HepG2 (cell line): ENCODE data around the gene HMG20B. TPM values are rescaled to one million over a fixed set of nuclear protein-coding genes. Genes with fewer than 3 reads are reported as not detected.

Experiments
- ATAC-seq: fragments of 200-7000 bp; cut with Tn5 transposase; 3 replicates; pipeline ENCODE4 v1.9.1; 2020; ENCODE audit warnings: mild to moderate bottlenecking, moderate library complexity
- BruUV-seq: library from RNA; stranded (reverse); fragments of 400-500 nt; replicated peaks from 2 replicates; lab custom pipeline; 2021; lab: Mats Ljungman, UMichigan
- CTCF ChIA-PET: fragments of 300-600 bp; formaldehyde crosslinking; extraction: SDS; loops from one replicate; lab custom pipeline; 2021; ENCODE audit warnings: low total read pairs, inconsistent platforms, low intra/inter-chr PET ratio; lab: Yijun Ruan, JAX
- POLR2A ChIA-PET: fragments of 350-600 bp; sonication (Branson Sonifier 250); formaldehyde crosslinking; loops from one replicate; lab custom pipeline; 2020; ENCODE audit warnings: antibody characterized with exemption, inconsistent platforms; lab: Yijun Ruan, JAX
- DNase-seq: peaks from one replicate; pipeline ENCODE4 v3.0.0-alpha.2; 2015; ENCODE audit warnings: low spot score
- FAIRE-seq: peaks from 3 replicates; lab custom pipeline; 2011; peaks lifted over from hg19 to GRCh38; lab: Jason Lieb, UNC
- H2AFZ ChIP-seq: one replicate; pipeline ENCODE4 v1.6.1; 2011; ENCODE audit warnings: low read length, inconsistent platforms
- H3K27ac ChIP-seq: fragments of 300-600 bp; 3 replicates; pipeline ENCODE4 v1.8.0; 2011; ENCODE audit warnings: mixed run types, mild to moderate bottlenecking, mixed read lengths, low read length, inconsistent platforms; ENCODE audit not compliant: insufficient read depth; ENCODE audit errors: extremely low read length
- H3K27me3 ChIP-seq, 2 experiments: fragments of 200-600 bp in 1 of 2; 2 replicates in 1 of 2; 3 replicates in 1 of 2; pipeline versions ENCODE4 v1.6.0 to v1.8.0; 2011; ENCODE audit warnings: low read length in 2 of 2, mild to moderate bottlenecking in 2 of 2, moderate library complexity in 2 of 2, inconsistent platforms in 1 of 2; ENCODE audit not compliant: insufficient read depth in 2 of 2, control insufficient read depth in 1 of 2
- H3K36me3 ChIP-seq, 2 experiments: fragments of 200-600 bp in 1 of 2; replicated peaks in 1 of 2; 2 replicates in 1 of 2; 3 replicates in 1 of 2; pipeline versions ENCODE4 v1.5.1 to v1.8.0; 2011; ENCODE audit warnings: low read length in 2 of 2, inconsistent platforms in 1 of 2; ENCODE audit not compliant: insufficient read depth in 2 of 2, control insufficient read depth in 1 of 2
- H3K4me1 ChIP-seq: 2 replicates; pipeline ENCODE4 v1.5.1; 2012; ENCODE audit warnings: low read length, inconsistent platforms; ENCODE audit not compliant: insufficient read depth
- H3K4me2 ChIP-seq: 2 replicates; pipeline ENCODE4 v1.6.0; 2011; ENCODE audit warnings: low read depth, low read length, inconsistent platforms
- H3K4me3 ChIP-seq, 3 experiments: fragments of 200-600 bp in 1 of 3; sonication (generic), shearing (Covaris generic) in 1 of 3; replicated peaks in 1 of 3; 2 replicates each; pipeline ENCODE4 v1.5.1; 2011 to 2016; ENCODE audit warnings: low read length in 3 of 3, inconsistent platforms in 2 of 3, low read depth in 2 of 3, mild to moderate bottlenecking in 2 of 3, control low read depth in 1 of 3, mixed read lengths in 1 of 3; ENCODE audit not compliant: insufficient read depth in 1 of 3
- H3K79me2 ChIP-seq: one replicate; pipeline ENCODE4 v1.6.1; 2011; ENCODE audit warnings: low read length, inconsistent platforms; ENCODE audit not compliant: insufficient read depth
- H3K9ac ChIP-seq: 2 replicates; pipeline ENCODE4 v1.6.0; 2011; ENCODE audit warnings: mild to moderate bottlenecking, low read depth, low read length, inconsistent platforms; ENCODE audit not compliant: insufficient read depth
- H3K9me3 ChIP-seq: 2 replicates; pipeline ENCODE4 v1.5.1; 2012; ENCODE audit warnings: mild to moderate bottlenecking, low read length
- H4K20me1 ChIP-seq: 2 replicates; pipeline ENCODE4 v1.6.0; 2011; ENCODE audit warnings: inconsistent platforms, mild to moderate bottlenecking, low read length, moderate library complexity; ENCODE audit not compliant: insufficient read depth
- CENPBD1 ChIP-seq: sonication (generic); formaldehyde crosslinking; IDR thresholded peaks from 2 replicates; pipeline ENCODE4 v1.8.0; 2022; ENCODE audit warnings: missing genetic modification reagents, low read depth, mild to moderate bottlenecking, borderline replicate concordance
- CHCHD3 ChIP-seq: sonication (generic); formaldehyde crosslinking; IDR thresholded peaks from 2 replicates; pipeline ENCODE4 v1.8.0; 2022; ENCODE audit warnings: mild to moderate bottlenecking, missing genetic modification reagents, moderate library complexity
- GPN1 ChIP-seq: sonication (generic); formaldehyde crosslinking; IDR thresholded peaks from 2 replicates; pipeline ENCODE4 v1.5.1; 2020; ENCODE audit warnings: missing genetic modification reagents, borderline replicate concordance
- HDAC1 ChIP-seq: sonication (generic); formaldehyde crosslinking; IDR thresholded peaks from 2 replicates; pipeline ENCODE4 v1.5.1; 2020; ENCODE audit warnings: mild to moderate bottlenecking, missing genetic modification reagents
- HINFP ChIP-seq: sonication (generic); formaldehyde crosslinking; IDR thresholded peaks from 2 replicates; pipeline ENCODE4 v1.4.0; 2020; ENCODE audit warnings: low read depth, mild to moderate bottlenecking, missing genetic modification reagents
- HMGXB3 ChIP-seq: sonication (generic); formaldehyde crosslinking; IDR thresholded peaks from 2 replicates; pipeline ENCODE4 v1.4.0; 2020; ENCODE audit warnings: missing genetic modification reagents, borderline replicate concordance
- HOXA7 ChIP-seq: sonication (generic); formaldehyde crosslinking; IDR thresholded peaks from 2 replicates; pipeline ENCODE4 v1.8.1; 2022; ENCODE audit warnings: mild to moderate bottlenecking, missing genetic modification reagents, moderate library complexity
- ONECUT2 ChIP-seq: sonication (generic); formaldehyde crosslinking; IDR thresholded peaks from 2 replicates; pipeline ENCODE4 v1.4.0; 2020; ENCODE audit warnings: missing genetic modification reagents
- SRSF1 ChIP-seq: fragments of 200-400 bp; formaldehyde crosslinking; optimal IDR thresholded peaks from 2 replicates; pipeline ENCODE3; 2017; ENCODE audit warnings: mild to moderate bottlenecking, low read depth, low read length, moderate library complexity
- ZBTB26 ChIP-seq: IDR thresholded peaks from 2 replicates; pipeline ENCODE4 v1.6.1; 2016; ENCODE audit warnings: missing compliant biosample characterization, missing genetic modification reagents, borderline replicate concordance
- ZNF326 ChIP-seq: sonication (generic); formaldehyde crosslinking; IDR thresholded peaks from 2 replicates; pipeline ENCODE4 v1.4.0; 2020; ENCODE audit warnings: missing genetic modification reagents, borderline replicate concordance
- ZNF687 ChIP-seq: sonication (generic); formaldehyde crosslinking; IDR thresholded peaks from 2 replicates; pipeline ENCODE4 v1.5.1; 2020; ENCODE audit warnings: mild to moderate bottlenecking, missing genetic modification reagents, moderate library complexity
- ZNF777 ChIP-seq: sonication (generic); formaldehyde crosslinking; IDR thresholded peaks from 2 replicates; pipeline ENCODE4 v1.4.0; 2020; ENCODE audit warnings: missing genetic modification reagents
- WGBS: methylation state at CpG from one replicate; pipeline ENCODE4 v1.1.6; 2017; ENCODE audit warnings: low lambda C conversion rate; 5-methylcytosine and 5-hydroxymethylcytosine counted together
- in situ Hi-C: cut with HindIII; loops from 2 replicates; pipeline ENCODE4 v1.10.0; 2017; ENCODE audit warnings: low pct_unique_long_range_greater_than_20kb; ENCODE audit not compliant: extremely low pct_ligation_motif_present
- intact Hi-C: fragments of 100-400 bp; cut with micrococcal nuclease; formaldehyde crosslinking; loops from one replicate; pipeline ENCODE4 v1.10.0; 2022; ENCODE audit not compliant: unreplicated experiment
- polyA plus RNA-seq, 8 experiments: library from polyadenylated mRNA; depleted of rRNA in 3 of 8; stranded (reverse) in 7 of 8; unstranded in 1 of 8; fragments of >200 nt; fragmentation: Illumina TruSeq in 4 of 8; extraction: Trizol in 4 of 8; gene quantifications; 2 replicates each; pipeline versions ENCODE4 v1.2.1 to v1.2.3, GENCODE V29; 2011 to 2016; ENCODE audit warnings: low read depth in 4 of 8, missing spikeins in 1 of 8, mixed read lengths in 1 of 8; ENCODE audit not compliant: insufficient read depth in 1 of 8
- total RNA-seq, 5 experiments: library from RNA; depleted of rRNA; stranded (reverse); fragments of >200 nt; fragmentation: Illumina TruSeq; extraction: Trizol; gene quantifications; 2 replicates each; pipeline ENCODE4 v1.2.3, GENCODE V29; 2016; ENCODE audit warnings: low read depth in 1 of 5

The HMG20B gene
- total and polyA plus RNA-seq, 2 of the 13 experiments (the other 11 are each of a cell fraction or from before 2014, with no cell fraction given): 23.9 to 29.2 TPM

GRCh38 chr19:3533033-3533432 lies 39.7 kb upstream of the HMG20B start:
- ATAC-seq: no peak
- Histone ChIP-seq H3K27ac (no peak overlapping the region), H3K36me3 (peaks cover 12 to 20% of the 10 kb centered on the region in 2 experiments; a peak in 4 of 5 replicates), H3K9me3 (no peaks in the 10 kb centered on the region), H3K4me1 (no peaks in the 10 kb centered on the region), H4K20me1 (no peaks in the 10 kb centered on the region), H3K4me2 (no peak overlapping the region), H3K79me2 (no peaks in the 10 kb centered on the region), H2AFZ (no peak overlapping the region), H3K27me3 (no peaks in the 10 kb centered on the region), H3K9ac (no peak overlapping the region), H3K4me3 (no peak overlapping the region)
- FAIRE-seq: no peak
- no peak for DNase-seq
- in situ Hi-C loops: no loop called here
- POLR2A ChIA-PET: no interaction called here
- 95% methylated on average over 4 of the region's 17 CpGs for WGBS
- intact Hi-C loops: no loop called here
- CTCF ChIA-PET: no interaction called here
- no TSS peak for BruUV-seq
- TF ChIP-seq ONECUT2 (CRISPR knock-in tag): no peak
- TF ChIP-seq ZNF687 (CRISPR knock-in tag): no peak
- TF ChIP-seq HDAC1 (CRISPR knock-in tag): no peak
- TF ChIP-seq ZNF777 (CRISPR knock-in tag): no peak
- TF ChIP-seq ZBTB26 (CRISPR knock-in tag): no peak
- no peak for TF ChIP-seq CHCHD3 (CRISPR knock-in tag)
- TF ChIP-seq SRSF1: no peak
- TF ChIP-seq ZNF326: no peak
- no peak for TF ChIP-seq GPN1 (CRISPR knock-in tag)
- TF ChIP-seq HMGXB3 (CRISPR knock-in tag): no peak
- TF ChIP-seq CENPBD1 (CRISPR knock-in tag): no peak
- TF ChIP-seq HINFP (CRISPR knock-in tag): no peak
- TF ChIP-seq HOXA7 (CRISPR knock-in tag): no peak
